Neural progenitor cell (in vitro differentiated cells): Measurements from ENCODE around the gene APBB2. TPM values are rescaled to one million over a fixed set of nuclear protein-coding genes. Genes with fewer than 3 reads are reported as not detected.

ENCODE experiments used
- DNase-seq: peaks from one replicate; pipeline ENCODE4 v3.0.0-alpha.2; 2016; ENCODE audit warnings: low spot score
- H2AFZ ChIP-seq: fragments of 200-600 bp; sonication (generic); replicated peaks from 2 replicates; pipeline ENCODE4 v1.6.1; 2016; ENCODE audit warnings: antibody characterized with exemption
- H3F3A ChIP-seq: fragments of 200-600 bp; sonication (generic); 2 replicates; pipeline ENCODE4 v1.6.1; 2016; ENCODE audit warnings: antibody characterized with exemption, low read depth
- H3K27ac ChIP-seq: fragments of 200-600 bp; sonication (generic); 2 replicates; pipeline ENCODE4 v1.5.1; 2016; ENCODE audit warnings: mild to moderate bottlenecking
- H3K27me3 ChIP-seq: fragments of 200-600 bp; sonication (generic); 2 replicates; pipeline ENCODE4 v1.6.1; 2016; ENCODE audit warnings: mild to moderate bottlenecking, moderate library complexity
- H3K36me3 ChIP-seq: fragments of 200-600 bp; sonication (generic); 2 replicates; pipeline ENCODE4 v1.5.1; 2016
- H3K4me1 ChIP-seq: fragments of 200-600 bp; sonication (generic); 2 replicates; pipeline ENCODE4 v1.6.1; 2016; ENCODE audit warnings: mixed run types
- H3K4me2 ChIP-seq: fragments of 200-600 bp; sonication (generic); 2 replicates; pipeline ENCODE4 v1.6.1; 2016
- H3K4me3 ChIP-seq: fragments of 200-600 bp; sonication (generic); 2 replicates; pipeline ENCODE4 v1.5.1; 2016
- H3K79me2 ChIP-seq: fragments of 200-600 bp; sonication (generic); 2 replicates; pipeline ENCODE4 v1.6.1; 2016; ENCODE audit warnings: low read depth
- H3K9ac ChIP-seq: fragments of 200-600 bp; sonication (generic); 2 replicates; pipeline ENCODE4 v1.6.1; 2016
- H3K9me3 ChIP-seq: fragments of 200-600 bp; sonication (generic); 2 replicates; pipeline ENCODE4 v1.5.1; 2016; ENCODE audit warnings: low read depth
- H4K20me1 ChIP-seq: fragments of 200-600 bp; sonication (generic); 2 replicates; pipeline ENCODE4 v1.6.1; 2016; ENCODE audit warnings: low read depth
- H3K27ac Mint-ChIP-seq: 3 replicates; pipeline ENCODE4 v1.8.0; 2021; ENCODE audit warnings: mixed read lengths
- H3K27me3 Mint-ChIP-seq: 2 replicates; pipeline ENCODE4 v1.8.0; 2022; ENCODE audit warnings: low read depth, mild to moderate bottlenecking, inconsistent platforms, moderate library complexity, mixed read lengths; ENCODE audit not compliant: insufficient read depth
- H3K36me3 Mint-ChIP-seq: 3 replicates; pipeline ENCODE4 v1.8.0; 2021; ENCODE audit warnings: mixed read lengths
- H3K4me1 Mint-ChIP-seq: 3 replicates; pipeline ENCODE4 v1.8.0; 2021; ENCODE audit warnings: mixed read lengths
- H3K4me3 Mint-ChIP-seq: 3 replicates; pipeline ENCODE4 v1.8.0; 2021; ENCODE audit warnings: mild to moderate bottlenecking, moderate library complexity, mixed read lengths
- H3K9me3 Mint-ChIP-seq: 3 replicates; pipeline ENCODE4 v1.8.0; 2020; ENCODE audit warnings: mixed read lengths
- EZH2 ChIP-seq: fragments of 200-600 bp; sonication (generic); IDR thresholded peaks from 2 replicates; pipeline ENCODE4 v1.6.1; 2017; ENCODE audit warnings: antibody characterized with exemption, mild to moderate bottlenecking, moderate library complexity
- EZH2phosphoT487 ChIP-seq: fragments of 200-600 bp; sonication (generic); IDR thresholded peaks from 2 replicates; pipeline ENCODE4 v1.6.1; 2017; ENCODE audit warnings: antibody characterized with exemption
- total RNA-seq: library from RNA; depleted of rRNA; stranded (reverse); fragments of >200 nt; gene quantifications from 2 replicates; pipeline ENCODE4 v1.2.3, GENCODE V29; 2015; ENCODE audit warnings: low replicate concordance
- TF ChIP-seq, protein P1 (sequence below): fragments of 200-600 bp; sonication (generic); IDR thresholded peaks from 2 replicates; pipeline ENCODE4 v1.5.1; 2017; ENCODE audit warnings: antibody characterized with exemption, mild to moderate bottlenecking

The APBB2 gene
- total RNA-seq, 1 donor from 2014 or later, result 83.2 TPM

DNA sequence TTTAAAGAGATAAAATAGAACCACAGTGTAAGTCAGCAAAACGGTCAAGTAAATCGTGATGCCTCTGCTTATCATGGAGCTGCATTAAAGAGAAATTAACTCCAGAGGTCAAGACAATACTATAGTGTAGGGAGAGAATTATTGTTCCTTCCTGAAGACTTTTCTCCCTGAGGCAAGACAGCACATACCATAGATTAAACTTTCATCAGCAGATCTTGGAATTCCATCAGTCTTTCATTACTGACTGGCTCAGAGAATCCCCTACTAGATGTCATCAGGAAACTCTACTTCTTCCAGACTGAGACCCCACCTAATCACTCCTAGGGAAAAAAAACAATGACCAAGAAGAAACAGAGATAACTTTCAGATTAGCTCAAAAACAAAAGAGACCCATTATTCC lies 333.2 kb downstream of the APBB2 start:
- no peaks in the 10 kb centered on the region for H3K4me1 Mint-ChIP-seq
- Histone ChIP-seq H3F3A (no peaks in the 10 kb centered on the region), H3K4me1 (no peaks in the 10 kb centered on the region), H3K36me3 (no peaks in the 10 kb centered on the region), H3K9me3 (no peaks in the 10 kb centered on the region), H3K27ac (no peak overlapping the region), H3K79me2 (no peaks in the 10 kb centered on the region), H2AFZ (no peak overlapping the region), H3K4me3 (no peak overlapping the region), H3K9ac (no peak overlapping the region), H3K27me3 (no peaks in the 10 kb centered on the region), H4K20me1 (no peaks in the 10 kb centered on the region), H3K4me2 (no peak overlapping the region)
- no peak overlapping the region for H3K4me3 Mint-ChIP-seq
- DNase-seq, result no peak
- peaks cover 4% of the 10 kb centered on the region for H3K27me3 Mint-ChIP-seq
- no peak overlapping the region for H3K27ac Mint-ChIP-seq
- no peak for TF ChIP-seq EZH2
- TF ChIP-seq EZH2phosphoT487, result no peak
- TF ChIP-seq, protein P1, sequence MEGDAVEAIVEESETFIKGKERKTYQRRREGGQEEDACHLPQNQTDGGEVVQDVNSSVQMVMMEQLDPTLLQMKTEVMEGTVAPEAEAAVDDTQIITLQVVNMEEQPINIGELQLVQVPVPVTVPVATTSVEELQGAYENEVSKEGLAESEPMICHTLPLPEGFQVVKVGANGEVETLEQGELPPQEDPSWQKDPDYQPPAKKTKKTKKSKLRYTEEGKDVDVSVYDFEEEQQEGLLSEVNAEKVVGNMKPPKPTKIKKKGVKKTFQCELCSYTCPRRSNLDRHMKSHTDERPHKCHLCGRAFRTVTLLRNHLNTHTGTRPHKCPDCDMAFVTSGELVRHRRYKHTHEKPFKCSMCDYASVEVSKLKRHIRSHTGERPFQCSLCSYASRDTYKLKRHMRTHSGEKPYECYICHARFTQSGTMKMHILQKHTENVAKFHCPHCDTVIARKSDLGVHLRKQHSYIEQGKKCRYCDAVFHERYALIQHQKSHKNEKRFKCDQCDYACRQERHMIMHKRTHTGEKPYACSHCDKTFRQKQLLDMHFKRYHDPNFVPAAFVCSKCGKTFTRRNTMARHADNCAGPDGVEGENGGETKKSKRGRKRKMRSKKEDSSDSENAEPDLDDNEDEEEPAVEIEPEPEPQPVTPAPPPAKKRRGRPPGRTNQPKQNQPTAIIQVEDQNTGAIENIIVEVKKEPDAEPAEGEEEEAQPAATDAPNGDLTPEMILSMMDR, result no peak
- no peaks in the 10 kb centered on the region for H3K9me3 Mint-ChIP-seq
- peaks cover 1% of the 10 kb centered on the region for H3K36me3 Mint-ChIP-seq

DNA sequence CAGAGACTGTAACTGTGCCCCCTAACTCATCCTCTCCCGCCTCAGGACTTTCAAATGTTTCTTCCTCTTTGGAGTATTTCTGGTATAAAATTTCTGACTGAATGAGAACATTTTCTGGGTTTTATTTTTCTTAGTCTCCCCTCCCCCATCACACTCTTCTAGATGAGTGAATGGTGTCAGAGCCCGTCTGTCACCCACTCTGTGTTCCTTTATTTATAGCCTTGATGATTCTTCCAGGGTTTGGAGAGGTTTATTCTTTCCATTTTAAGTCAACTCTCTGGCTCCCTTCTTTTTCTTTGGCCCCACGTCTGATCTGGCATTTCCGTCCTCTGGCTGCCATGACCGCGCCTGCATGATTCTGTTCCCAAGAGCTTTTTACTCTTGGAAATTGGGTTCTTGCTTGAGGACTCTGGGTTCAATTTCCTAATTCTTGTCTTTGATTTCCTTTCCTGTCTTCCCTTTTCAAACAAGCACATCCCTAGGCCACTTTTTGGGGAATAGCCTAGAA lies 335.7 kb downstream of the APBB2 start:
- TF ChIP-seq, protein P1, result no peak
- no peak for TF ChIP-seq EZH2phosphoT487
- TF ChIP-seq EZH2, result no peak
- no peak overlapping the region for H3K4me3 ChIP-seq
- H3K4me3 Mint-ChIP-seq, result no peak overlapping the region
- H4K20me1 ChIP-seq, result no peaks in the 10 kb centered on the region
- peaks cover 12% of the 10 kb centered on the region for H3K4me1 Mint-ChIP-seq
- no peak overlapping the region for H3K27ac Mint-ChIP-seq
- peaks cover 7% of the 10 kb centered on the region for H3F3A ChIP-seq
- no peaks in the 10 kb centered on the region for H3K9me3 Mint-ChIP-seq
- no peak overlapping the region for H3K9ac ChIP-seq
- H3K36me3 Mint-ChIP-seq, result peaks cover 1% of the 10 kb centered on the region
- no peaks in the 10 kb centered on the region for H3K36me3 ChIP-seq
- no peaks in the 10 kb centered on the region for H3K9me3 ChIP-seq
- H3K4me1 ChIP-seq, result peaks cover 15% of the 10 kb centered on the region
- H3K27ac ChIP-seq, result no peak overlapping the region
- no peaks in the 10 kb centered on the region for H3K79me2 ChIP-seq
- no peaks in the 10 kb centered on the region for H3K27me3 ChIP-seq
- no peak for DNase-seq
- no peak overlapping the region for H2AFZ ChIP-seq
- no peak overlapping the region for H3K4me2 ChIP-seq
- H3K27me3 Mint-ChIP-seq, result peaks cover 4% of the 10 kb centered on the region

DNA sequence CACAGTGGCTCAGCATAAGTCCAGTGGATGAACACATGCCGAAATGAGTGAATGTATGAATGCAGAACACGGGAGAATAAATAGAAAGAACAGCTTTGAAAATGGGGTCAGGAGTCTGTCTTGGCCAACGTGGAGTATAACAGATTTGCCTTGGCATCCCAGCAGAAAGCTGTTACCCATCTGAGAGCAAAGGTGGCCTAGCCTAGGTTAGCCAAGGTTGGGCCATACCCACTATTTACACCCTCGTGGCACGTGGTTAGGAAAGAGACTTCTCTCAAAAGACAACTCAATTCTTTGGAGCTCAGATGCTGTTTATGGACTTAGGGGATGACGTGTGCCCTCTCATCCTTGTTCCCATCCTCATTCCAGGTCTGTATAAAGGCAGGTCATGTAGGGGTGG lies 337.3 kb downstream of the APBB2 start:
- no peak overlapping the region for H3K9ac ChIP-seq
- peaks cover 1% of the 10 kb centered on the region for H3K36me3 Mint-ChIP-seq
- no peak overlapping the region for H3K27ac Mint-ChIP-seq
- H3K4me2 ChIP-seq, result no peak overlapping the region
- peaks cover 7% of the 10 kb centered on the region for H3F3A ChIP-seq
- H3K36me3 ChIP-seq, result no peaks in the 10 kb centered on the region
- H3K79me2 ChIP-seq, result no peaks in the 10 kb centered on the region
- no peaks in the 10 kb centered on the region for H3K27me3 ChIP-seq
- no peak overlapping the region for H3K4me3 Mint-ChIP-seq
- no peak overlapping the region for H2AFZ ChIP-seq
- TF ChIP-seq EZH2 (no peak), EZH2phosphoT487 (no peak)
- TF ChIP-seq, protein P1, result no peak
- H3K4me3 ChIP-seq, result no peak overlapping the region
- no peak overlapping the region for H3K27ac ChIP-seq
- peaks cover 2% of the 10 kb centered on the region for H3K27me3 Mint-ChIP-seq
- H3K4me1 ChIP-seq, result peaks cover 15% of the 10 kb centered on the region
- DNase-seq, result no peak
- H3K4me1 Mint-ChIP-seq, result peaks cover 12% of the 10 kb centered on the region
- no peaks in the 10 kb centered on the region for H3K9me3 ChIP-seq
- no peaks in the 10 kb centered on the region for H3K9me3 Mint-ChIP-seq
- H4K20me1 ChIP-seq, result no peaks in the 10 kb centered on the region
